NCI-H226 (cell line): ENCODE measurements around the gene STX3.

Source experiments
- DNase-seq: peaks from one replicate; pipeline ENCODE4 v3.0.0-alpha.2; 2015

STX3 gene

DNA sequence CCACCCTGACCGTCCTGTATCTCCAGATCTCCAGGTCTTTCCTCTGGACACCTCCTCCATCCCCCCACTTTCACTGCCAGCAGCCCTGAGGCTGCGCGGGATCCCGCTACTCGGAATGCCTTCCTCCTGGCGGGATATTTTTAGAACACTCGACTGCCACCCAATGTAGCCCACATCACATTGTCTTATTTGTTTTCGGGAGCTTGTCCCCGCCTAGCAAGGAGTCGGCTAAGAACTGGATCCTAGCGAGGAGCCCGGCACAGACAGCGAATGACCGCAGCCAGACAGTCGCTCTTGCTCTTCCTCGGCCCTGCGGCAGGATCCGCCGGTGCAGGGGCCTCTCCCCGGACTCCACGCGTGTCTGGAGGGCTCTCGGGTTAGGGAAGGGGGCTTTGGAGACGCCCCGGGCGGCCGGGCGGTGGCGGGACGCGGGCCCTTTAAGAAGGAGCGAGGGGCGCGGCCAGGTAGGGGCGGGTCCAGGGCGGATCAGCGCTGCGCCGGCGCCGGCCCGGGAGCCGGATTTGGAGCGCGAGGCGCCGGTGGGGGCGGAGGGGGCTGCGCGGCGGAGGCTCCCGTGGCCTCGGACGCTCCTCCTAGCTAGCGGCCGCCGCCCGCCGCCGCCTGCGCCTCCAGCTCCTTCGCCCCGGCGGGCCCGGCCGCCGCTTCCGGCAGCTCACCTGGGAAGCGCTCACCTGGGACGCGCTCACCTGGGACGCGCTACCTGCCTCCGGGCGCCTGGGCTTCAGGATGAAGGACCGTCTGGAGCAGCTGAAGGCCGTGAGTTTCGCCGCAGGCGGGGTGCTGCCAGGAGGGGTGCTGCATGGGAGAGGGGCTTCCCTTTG is at the start of gene STX3:
Gene STX3, plus strand, starts transcription at position 518 of the 842 bp plus-strand sequence. Its CDS starts 230 bp downstream, at position 748.
- peak; percentile 76 for DNase-seq

DNA sequence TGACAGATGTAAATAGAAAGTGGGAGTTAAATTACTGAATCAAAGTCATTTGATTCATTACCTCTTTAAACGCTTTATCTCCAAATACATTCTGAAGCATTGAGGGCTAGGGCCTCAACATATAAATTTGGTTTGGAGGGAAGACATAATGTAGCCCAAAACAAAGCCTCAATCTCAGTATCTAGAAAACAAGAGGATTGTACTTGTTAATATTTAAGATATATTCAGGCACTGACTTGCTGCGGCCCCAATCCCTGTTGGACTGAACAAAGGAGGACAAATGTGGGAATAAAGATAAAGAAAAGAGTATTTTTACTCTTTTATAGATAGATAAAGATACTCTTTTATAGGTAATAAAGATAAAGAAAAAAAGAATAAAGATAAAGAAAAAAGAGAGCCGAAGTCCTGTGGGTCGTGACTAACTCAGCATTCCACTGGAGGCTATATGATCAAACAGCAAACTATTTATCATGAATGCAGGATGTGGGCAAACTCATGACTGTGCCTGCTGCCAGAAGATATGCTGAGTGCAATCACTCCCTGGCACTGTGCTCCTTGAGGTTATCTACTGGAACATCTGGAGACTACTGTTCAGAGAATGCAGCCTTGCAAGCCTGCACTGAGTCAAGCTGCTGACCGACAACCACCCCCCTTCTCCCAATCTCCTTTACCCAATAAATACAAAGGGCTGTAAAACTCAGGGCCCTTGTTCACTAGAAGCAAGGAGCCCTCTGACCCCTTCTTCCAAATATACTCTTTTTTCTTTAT is 48.5 kb upstream of the STX3 start:
- DNase-seq: peak; percentile 98

DNA sequence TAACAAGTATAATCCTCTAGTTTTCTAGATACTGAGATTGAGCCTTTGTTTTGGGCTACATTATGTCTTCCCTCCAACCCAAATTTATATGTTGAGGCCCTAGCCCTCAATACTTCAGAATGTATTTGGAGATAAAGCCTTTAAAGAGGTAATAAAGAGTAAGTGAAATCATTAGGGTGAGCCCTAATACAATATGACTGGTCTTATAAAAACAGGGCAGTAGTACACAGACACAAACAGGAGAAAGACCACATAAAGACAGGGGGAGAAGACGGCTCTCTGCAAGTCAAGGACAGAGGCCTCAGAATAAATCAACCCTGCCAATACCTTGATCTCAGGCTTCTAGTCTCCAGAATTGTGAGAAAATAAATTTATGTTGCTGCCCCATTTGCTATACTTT is 47.8 kb upstream of the STX3 start:
- DNase-seq: no peak

DNA sequence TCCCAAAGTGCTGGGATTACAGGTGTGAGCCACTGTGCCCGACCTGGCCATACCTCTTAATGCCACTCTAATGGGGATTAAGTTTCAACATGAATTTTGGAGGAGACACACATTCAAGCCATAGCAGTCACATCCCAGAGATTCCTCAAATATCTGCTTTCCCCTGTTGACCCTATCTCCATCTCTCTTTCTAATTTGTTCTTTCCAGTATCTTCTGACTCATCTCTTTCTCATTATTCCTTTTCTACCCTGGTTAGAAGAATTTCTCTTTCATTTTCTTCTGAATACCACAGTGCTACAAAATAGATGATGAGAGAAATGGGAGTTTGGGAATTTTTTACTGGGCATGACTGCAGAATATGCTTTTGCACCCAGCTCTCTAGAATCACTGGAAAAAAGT is 46.6 kb upstream of the STX3 start:
- DNase-seq: peak; percentile 44

DNA sequence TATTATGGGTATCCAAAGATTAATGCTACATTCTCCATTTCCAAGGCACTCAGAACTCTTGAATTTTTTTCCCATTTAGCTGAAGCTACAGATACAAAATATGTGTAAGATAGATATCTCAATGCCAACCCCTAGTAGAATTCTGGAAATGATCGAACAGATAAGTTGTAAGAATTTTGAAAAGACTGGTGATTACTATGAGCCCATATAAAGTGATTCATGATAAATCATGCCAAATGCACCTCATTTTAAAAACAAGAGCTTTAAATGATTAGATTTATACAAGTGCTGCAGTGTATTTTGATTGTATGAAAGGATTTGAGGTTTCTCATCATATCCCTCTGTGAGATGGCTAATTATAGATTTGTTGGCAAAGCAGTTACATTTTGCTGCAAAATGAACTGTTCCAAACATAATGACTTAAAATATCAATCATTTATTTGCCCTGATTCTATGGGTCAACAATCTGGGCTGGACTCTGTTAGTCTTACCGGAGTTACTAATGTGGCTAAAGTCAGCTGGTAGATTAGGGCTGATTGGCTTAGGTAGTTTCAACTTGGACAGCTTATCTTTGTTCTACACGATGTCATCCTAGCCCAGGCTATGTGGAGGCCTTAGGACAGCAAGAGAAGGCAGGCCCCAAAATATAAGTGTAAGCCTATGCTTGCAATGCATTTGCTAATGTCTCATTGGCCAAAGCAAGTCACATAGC is 44.9 kb upstream of the STX3 start:
- peak; percentile 28 for DNase-seq

DNA sequence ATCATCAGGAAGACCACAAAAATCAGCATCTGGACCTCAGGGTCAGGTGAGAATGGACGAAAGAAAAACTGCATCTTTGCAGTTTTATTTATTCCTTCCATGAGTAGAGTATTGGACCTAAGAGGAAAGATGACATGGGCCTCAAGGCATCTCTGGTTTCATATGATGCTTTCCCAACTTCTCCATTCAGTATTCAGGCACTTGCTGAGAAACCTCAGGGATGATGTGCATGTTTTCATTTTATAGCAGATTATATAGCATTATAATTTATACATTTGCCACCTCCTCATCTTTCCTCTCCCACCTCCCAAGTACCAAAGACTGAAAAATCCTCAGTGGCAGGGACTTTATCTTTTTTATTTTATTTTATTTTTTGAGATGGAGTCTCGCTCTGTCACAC is 41.4 kb upstream of the STX3 start, which contains the start of gene OR10V1:
Gene OR10V1, minus strand, starts transcription at position 101 of the 400 bp plus-strand sequence. Its CDS starts 0 bp downstream, at position 101.
- no peak for DNase-seq

DNA sequence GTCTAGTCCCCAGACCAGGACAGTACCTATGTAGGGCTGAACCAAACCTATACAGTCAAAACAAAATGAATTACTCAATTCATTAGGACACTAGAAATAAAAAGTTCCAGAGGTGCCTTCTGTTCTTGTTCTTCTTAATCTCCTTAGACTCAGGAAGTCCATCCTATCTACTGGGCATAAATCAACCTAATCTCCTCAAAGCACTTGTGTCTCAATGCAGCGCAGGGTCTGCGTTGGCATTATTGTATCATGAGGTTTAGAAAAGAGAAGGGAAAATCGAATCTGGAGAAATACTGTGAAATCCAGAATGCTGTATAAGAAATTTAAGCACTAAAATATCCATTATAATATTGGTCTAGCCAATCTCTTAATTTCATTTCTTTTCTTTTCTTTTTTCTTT is 39.1 kb upstream of the STX3 start:
- DNase-seq: no peak

DNA sequence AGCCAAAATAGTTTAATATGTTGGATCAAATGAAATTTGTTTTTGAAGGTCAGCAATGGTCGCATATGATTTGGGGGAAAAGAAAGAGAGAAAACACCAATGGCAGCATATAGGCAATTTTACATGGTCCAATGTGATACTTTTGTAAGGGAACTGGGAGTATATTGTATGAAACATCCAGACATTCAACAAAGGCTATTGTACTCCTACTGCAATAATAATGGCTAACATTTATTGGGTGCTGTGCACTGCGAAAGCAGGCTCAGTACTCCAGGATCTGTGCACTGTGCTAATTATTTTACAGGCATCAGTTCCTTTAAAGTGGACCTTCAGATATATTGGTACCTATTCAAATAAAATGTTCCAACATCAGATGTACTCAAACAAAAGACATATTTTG is 35.6 kb upstream of the STX3 start:
- no peak for DNase-seq

DNA sequence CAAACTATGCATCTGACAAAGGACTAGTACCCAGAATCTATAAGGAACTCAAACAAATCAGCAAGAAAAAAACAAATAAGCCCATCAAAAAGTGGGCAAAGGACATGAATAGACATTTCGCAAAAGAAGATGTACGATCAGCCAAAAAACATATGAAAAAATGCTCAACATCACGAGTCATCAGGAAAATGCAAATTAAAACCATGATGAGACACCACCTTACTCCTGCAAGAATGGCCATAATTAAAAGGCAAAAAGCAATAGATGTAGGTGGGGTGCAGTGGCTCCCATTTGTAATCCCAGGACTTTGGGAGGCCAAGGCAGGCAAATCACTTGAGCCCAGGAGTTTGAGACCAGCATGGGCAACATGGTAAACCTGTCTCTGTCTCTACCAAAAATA is 31.1 kb upstream of the STX3 start:
- no peak for DNase-seq

DNA sequence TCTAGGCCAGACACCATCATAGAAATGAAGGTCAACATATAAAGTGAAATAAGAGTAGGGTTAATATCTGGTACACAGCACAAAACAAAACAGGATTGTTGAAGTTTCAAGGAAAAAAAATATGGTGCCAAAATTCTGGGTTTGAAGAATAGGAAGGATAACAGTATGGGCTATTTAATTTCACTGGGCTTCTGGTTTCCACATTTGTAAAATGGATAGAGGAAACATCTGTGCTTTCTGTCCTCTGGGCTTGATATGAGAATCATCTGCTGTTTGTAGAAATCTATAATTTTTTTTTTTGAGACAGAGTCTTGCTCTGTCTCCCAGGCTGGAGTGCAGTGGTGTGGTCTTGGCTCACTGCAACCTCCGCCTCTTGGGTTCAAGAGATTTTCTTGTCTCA is 27.8 kb upstream of the STX3 start:
- DNase-seq: no peak

DNA sequence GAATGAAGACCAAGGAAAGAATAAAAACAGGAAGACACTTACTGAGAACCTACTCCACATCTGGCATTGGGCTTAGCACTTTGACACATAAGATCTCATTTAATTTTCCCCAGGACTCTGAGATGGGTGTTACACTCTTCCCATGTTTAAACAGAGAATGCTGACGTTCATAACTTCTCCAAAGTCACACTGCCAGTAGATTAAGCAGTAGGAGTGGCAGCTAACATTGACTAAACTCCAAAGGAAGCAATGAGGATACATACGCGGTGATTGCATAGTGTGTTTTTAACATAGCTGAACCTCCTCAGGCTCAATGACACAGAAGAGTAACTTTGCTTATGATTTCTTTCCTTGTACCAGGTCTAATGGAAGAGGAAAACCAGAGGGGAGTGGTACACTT is 27.0 kb upstream of the STX3 start:
- no peak for DNase-seq

DNA sequence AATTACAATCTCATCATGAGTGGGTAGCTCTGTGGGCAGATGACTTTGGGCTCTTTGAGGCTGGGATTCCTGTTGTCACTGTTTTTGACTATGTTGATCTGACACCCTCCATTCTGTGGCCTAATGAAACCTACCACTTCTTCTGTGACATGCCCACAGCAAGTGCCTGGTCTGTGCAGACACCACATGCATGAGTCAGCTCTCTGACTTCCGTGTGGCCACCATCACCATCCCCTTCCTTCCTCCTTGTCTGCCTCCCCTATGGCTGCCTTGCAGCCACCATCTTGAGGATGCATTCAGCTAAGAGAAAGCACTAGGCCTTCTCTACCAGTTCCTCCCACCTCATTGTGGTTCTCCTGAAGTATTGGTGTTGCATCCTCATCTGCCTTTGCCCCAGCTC is 26.3 kb upstream of the STX3 start:
- no peak for DNase-seq

DNA sequence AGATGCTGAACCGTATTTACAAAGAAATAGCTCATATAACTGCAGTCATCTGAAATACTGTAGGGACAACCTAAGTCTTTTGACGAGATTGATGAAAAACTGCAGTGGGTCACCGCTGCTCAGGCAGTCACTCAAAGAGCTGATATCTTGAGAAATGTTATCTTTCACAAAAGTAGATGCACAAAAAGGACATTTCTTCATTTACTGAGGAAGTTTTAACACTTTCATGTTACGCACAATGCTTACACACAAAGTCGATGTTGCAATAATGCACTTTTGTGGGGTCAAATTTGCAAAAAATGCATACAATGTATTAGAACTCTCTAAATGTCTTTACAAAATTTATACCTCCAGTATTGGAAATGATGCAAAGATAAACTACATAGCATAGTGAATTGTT is 25.3 kb upstream of the STX3 start:
- DNase-seq: no peak

DNA sequence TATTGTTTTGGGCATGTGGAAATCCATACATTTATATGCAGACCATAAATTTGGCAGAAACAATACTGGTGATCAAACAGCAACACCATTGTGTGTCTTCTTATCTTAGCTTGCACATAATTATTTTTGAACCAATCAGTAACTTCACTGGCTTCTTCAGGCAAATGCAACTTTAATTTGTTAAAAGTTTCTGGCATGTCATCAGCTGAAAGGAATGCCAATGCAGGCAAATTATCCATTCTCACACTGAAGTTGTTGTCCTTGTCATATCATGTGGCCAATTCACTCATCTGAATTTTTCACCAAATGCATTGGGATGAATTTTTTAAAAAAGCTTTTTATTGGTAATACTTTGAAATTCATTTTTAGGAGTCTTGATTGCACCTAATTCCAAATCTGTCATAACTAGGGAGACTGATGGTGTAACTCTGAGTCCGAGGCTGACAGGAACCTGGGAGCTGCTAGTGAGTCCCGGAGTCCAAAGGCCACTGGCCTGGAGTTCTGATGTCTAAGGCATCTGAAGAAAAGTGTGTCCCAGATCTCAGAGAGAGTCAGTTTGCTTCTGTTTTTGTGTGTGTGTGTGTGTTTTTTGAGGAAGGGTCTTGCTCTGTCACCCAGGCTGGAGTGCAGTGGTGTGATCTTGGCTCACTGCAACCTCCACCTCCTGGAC is 24.1 kb upstream of the STX3 start:
- no peak for DNase-seq

DNA sequence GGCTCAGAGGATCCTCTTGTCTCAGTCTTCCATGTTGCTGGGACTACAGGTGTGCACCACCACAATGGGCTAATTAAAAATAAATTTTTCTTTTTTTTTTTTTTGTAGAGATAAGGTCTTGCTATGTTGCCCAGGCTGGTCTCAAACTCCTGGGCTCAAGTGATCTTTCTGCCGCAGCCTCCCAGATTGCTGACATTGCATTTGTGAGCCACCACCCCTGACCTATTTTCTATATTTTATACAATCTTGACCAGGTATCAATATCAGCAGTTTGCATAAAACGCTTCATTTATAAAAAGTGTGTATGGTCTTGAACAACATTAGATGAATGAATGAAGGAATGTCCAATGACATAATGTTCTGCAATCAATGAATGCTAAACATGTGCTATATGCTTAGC is 9.1 kb upstream of the STX3 start:
- no peak for DNase-seq

DNA sequence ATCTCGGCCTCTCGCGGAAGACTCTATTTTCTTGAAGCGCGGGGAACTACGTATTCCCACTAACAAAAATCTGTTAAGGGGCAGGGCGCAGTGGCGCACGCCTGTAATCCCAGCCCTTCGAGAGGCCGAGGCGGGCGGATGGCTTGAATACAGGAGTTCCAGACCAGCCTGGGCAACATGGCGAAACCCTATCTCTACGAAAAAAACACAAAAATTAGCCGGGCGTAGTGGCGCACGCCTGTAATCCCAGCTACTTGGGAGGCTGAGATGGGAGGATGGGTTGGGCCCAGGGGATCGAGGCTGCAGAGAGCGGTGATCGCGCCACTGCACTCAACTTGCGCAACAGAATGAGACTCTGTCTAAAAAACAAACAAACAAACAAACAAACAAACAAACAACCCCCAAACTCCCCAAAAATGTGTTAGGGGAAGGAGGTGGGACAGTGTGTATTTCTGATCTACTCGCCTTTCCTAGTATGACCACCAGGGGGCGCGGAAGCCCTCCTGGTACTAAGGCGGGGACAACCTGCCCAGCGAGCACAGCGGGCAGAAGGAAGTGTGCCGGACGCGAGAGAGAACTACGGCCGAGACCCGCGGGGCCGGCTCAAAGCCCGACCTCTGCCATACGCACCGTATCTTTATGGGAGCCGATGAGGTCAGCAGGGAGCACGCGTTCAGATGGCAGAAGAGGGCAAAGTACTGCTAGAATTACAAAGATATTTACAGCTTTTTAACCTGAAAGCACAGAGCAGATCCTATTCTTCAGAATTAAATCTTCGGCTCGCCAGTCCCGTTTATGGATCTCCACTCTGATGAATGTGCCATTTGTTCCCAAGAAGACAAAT is 1.3 kb upstream of the STX3 start:
- peak; percentile 74 for DNase-seq

DNA sequence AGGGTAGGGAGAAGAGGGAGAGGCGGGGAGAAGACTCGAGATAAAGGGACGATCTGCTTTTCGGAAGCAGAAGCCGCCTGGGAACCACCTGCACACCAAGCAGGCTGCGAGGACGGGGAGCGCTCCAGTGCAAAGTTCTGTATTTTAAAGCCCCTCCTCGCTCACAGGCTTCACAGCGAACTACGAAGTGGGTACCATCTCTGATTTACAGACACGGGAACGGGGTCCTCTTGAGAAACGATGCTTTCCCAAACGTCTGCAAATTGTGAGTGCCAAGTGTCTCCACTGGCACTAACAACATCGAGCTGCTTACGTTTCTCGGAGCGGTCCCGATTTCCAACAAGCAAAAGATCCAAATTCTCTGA is 700 bp upstream of the STX3 start:
- DNase-seq: peak; percentile 20

DNA sequence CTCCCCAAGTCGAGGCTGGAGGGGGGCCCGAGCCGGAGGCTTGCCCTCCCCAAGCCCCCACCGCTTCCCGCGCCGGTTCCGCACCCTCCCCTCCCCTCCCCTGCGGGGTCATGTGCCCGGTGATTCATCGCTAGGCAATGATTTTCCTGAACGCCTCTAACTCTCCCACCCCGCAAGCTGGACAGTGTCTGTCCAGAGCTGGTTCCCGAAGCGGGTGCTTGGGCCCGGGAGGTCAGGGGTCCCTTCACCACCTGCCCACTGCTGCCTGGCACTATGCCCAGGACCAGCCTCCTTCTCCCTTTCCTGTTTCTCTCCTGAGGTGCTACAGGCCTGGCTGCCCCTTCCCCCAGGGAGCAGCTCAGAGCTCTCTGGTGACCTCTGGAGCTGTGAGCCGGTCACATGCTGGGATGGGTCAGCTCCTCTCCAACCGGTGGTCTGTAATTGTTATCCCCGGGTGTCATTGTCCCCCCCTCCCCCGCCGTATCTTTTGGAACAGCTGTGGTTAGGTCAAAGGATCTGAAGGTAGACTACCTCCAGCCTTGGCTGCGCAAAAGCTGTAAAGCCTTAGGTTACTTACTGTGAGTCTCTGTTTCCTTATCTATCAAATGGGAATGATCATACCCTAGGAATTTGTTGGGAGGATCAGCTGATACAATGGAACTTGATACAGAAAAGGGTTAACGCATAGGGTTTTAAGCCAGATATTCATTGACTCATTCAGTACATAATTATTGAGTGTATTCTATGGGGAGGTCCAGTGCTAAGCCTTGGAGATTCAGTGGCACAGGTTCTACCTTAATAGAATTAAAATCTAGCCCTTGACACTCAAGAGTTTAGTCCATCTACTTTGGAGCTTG is 753 bp downstream of the STX3 start:
- DNase-seq: peak; percentile 95

DNA sequence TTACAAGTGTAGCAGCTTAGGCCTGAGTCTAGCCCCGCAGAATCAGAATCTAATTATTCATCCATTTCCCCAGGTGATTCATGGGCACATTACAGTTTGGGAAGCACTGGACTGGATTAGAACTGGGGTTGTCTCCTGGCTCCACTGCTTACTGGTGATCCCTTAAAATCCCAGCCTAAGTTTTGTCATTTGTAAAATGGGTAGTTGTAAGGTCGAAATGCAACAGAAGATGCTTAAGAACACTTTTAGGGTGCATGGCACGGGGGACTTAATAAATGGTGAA is 1.3 kb downstream of the STX3 start:
- peak; percentile 53 for DNase-seq

DNA sequence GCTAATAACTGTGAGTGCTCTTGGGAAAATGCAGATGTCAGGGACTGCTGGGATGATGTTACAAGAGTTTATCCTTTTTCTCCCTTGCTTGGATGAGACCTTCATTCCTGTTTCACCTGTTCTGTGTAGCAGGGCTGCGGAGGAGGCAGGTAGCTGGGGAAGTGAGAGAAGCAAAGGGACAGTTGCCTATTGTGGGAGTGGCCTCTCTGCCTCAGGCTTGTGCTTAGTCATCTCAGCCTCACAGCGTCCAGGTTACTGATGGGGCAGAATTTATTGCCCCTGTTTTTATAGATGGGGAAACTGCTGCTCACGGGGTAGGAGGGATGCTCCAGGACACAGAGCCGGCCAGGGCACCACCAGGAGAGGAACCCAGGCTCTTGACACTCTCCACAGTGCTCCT is 1.7 kb downstream of the STX3 start:
- DNase-seq: peak; percentile 58

DNA sequence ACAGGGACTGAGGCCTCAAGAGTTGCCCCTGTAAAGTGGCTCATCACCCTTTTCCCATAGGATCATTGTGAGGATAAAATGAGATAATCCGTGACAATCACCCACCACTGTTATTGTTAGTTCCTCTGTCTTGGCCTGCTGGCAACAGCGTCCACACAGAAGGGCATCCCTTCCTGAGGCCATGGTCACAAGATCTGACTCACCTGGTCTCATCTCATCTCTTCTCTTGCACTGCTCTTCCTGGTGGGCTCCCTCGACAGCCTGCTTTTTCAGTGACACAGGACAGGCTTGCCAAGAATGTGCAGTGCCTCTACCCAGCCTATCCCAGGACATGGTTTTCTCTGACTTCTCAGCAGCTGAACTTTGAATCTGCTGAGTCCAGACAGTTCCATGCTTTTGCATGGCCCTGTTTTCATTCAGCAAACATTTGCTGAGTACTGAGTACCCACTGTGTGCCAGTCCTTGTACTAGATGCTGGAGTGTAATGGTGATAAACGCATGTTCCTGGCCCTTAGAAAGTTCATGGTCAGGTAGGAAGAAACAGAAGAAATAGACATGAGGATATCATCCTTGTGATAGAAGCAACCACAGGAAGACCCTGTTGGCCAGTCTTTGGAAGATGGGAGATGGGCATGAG is 3.3 kb downstream of the STX3 start:
- DNase-seq: no peak
